HepG2 (cell line): ENCODE results near the gene SFPQ. TPM values are rescaled to one million over a fixed set of nuclear protein-coding genes. Genes with fewer than 3 reads are reported as not detected.
A peak's percentile ranks its signal among the peaks of the same experiment; 100 is the strongest.

Experiments
- ATAC-seq: fragments of 200-7000 bp; cut with Tn5 transposase; 3 replicates; pipeline ENCODE4 v1.9.1; 2020; ENCODE audit warnings: mild to moderate bottlenecking, moderate library complexity
- BruUV-seq: library from RNA; stranded (reverse); fragments of 400-500 nt; replicated peaks from 2 replicates; lab custom pipeline; 2021; lab: Mats Ljungman, UMichigan
- CTCF ChIA-PET: fragments of 300-600 bp; formaldehyde crosslinking; extraction: SDS; loops from one replicate; lab custom pipeline; 2021; ENCODE audit warnings: low total read pairs, inconsistent platforms, low intra/inter-chr PET ratio; lab: Yijun Ruan, JAX
- POLR2A ChIA-PET: fragments of 350-600 bp; sonication (Branson Sonifier 250); formaldehyde crosslinking; loops from one replicate; lab custom pipeline; 2020; ENCODE audit warnings: antibody characterized with exemption, inconsistent platforms; lab: Yijun Ruan, JAX
- DNase-seq: peaks from one replicate; pipeline ENCODE4 v3.0.0-alpha.2; 2015; ENCODE audit warnings: low spot score
- FAIRE-seq: peaks from 3 replicates; lab custom pipeline; 2011; peaks lifted over from hg19 to GRCh38; lab: Jason Lieb, UNC
- H2AFZ ChIP-seq: one replicate; pipeline ENCODE4 v1.6.1; 2011; ENCODE audit warnings: low read length, inconsistent platforms
- H3K27ac ChIP-seq: fragments of 300-600 bp; 3 replicates; pipeline ENCODE4 v1.8.0; 2011; ENCODE audit warnings: mixed run types, mild to moderate bottlenecking, mixed read lengths, low read length, inconsistent platforms; ENCODE audit not compliant: insufficient read depth; ENCODE audit errors: extremely low read length
- H3K27me3 ChIP-seq, 2 experiments: fragments of 200-600 bp in 1 of 2; 2 replicates in 1 of 2; 3 replicates in 1 of 2; pipeline versions ENCODE4 v1.6.0 to v1.8.0; 2011; ENCODE audit warnings: low read length in 2 of 2, mild to moderate bottlenecking in 2 of 2, moderate library complexity in 2 of 2, inconsistent platforms in 1 of 2; ENCODE audit not compliant: insufficient read depth in 2 of 2, control insufficient read depth in 1 of 2
- H3K36me3 ChIP-seq, 2 experiments: fragments of 200-600 bp in 1 of 2; replicated peaks in 1 of 2; 2 replicates in 1 of 2; 3 replicates in 1 of 2; pipeline versions ENCODE4 v1.5.1 to v1.8.0; 2011; ENCODE audit warnings: low read length in 2 of 2, inconsistent platforms in 1 of 2; ENCODE audit not compliant: insufficient read depth in 2 of 2, control insufficient read depth in 1 of 2
- H3K4me1 ChIP-seq: 2 replicates; pipeline ENCODE4 v1.5.1; 2012; ENCODE audit warnings: low read length, inconsistent platforms; ENCODE audit not compliant: insufficient read depth
- H3K4me2 ChIP-seq: 2 replicates; pipeline ENCODE4 v1.6.0; 2011; ENCODE audit warnings: low read depth, low read length, inconsistent platforms
- H3K4me3 ChIP-seq, 3 experiments: fragments of 200-600 bp in 1 of 3; sonication (generic), shearing (Covaris generic) in 1 of 3; replicated peaks in 1 of 3; 2 replicates each; pipeline ENCODE4 v1.5.1; 2011 to 2016; ENCODE audit warnings: low read length in 3 of 3, inconsistent platforms in 2 of 3, low read depth in 2 of 3, mild to moderate bottlenecking in 2 of 3, control low read depth in 1 of 3, mixed read lengths in 1 of 3; ENCODE audit not compliant: insufficient read depth in 1 of 3
- H3K79me2 ChIP-seq: one replicate; pipeline ENCODE4 v1.6.1; 2011; ENCODE audit warnings: low read length, inconsistent platforms; ENCODE audit not compliant: insufficient read depth
- H3K9ac ChIP-seq: 2 replicates; pipeline ENCODE4 v1.6.0; 2011; ENCODE audit warnings: mild to moderate bottlenecking, low read depth, low read length, inconsistent platforms; ENCODE audit not compliant: insufficient read depth
- H3K9me3 ChIP-seq: 2 replicates; pipeline ENCODE4 v1.5.1; 2012; ENCODE audit warnings: mild to moderate bottlenecking, low read length
- H4K20me1 ChIP-seq: 2 replicates; pipeline ENCODE4 v1.6.0; 2011; ENCODE audit warnings: inconsistent platforms, mild to moderate bottlenecking, low read length, moderate library complexity; ENCODE audit not compliant: insufficient read depth
- AKAP8 ChIP-seq: sonication (generic); formaldehyde crosslinking; IDR thresholded peaks from 2 replicates; pipeline ENCODE4 v1.5.1; 2020; ENCODE audit warnings: mild to moderate bottlenecking, missing genetic modification reagents
- CBX2 ChIP-seq, 2 experiments: fragments of 200-600 bp in 1 of 2; sonication (generic); formaldehyde crosslinking in 1 of 2; IDR thresholded peaks; 2 replicates each; pipeline versions ENCODE4 v1.7.0 to v1.8.1; 2018 to 2022; ENCODE audit warnings: low read depth in 2 of 2, low read length in 1 of 2, mild to moderate bottlenecking in 1 of 2, missing genetic modification reagents in 1 of 2
- NR3C1 ChIP-seq: sonication (generic); formaldehyde crosslinking; IDR thresholded peaks from 2 replicates; pipeline ENCODE4 v1.4.0; 2020; ENCODE audit warnings: missing genetic modification reagents
- POLR2A ChIP-seq, 2 experiments: IDR thresholded peaks; 2 replicates each; pipeline ENCODE4 v1.6.1; 2011; ENCODE audit warnings: low read depth in 2 of 2, low read length in 2 of 2, mild to moderate bottlenecking in 1 of 2, moderate library complexity in 1 of 2; ENCODE audit not compliant: insufficient read depth in 1 of 2
- SMYD3 ChIP-seq: sonication (generic); formaldehyde crosslinking; IDR thresholded peaks from 2 replicates; pipeline ENCODE4 v1.8.1; 2023; ENCODE audit warnings: mild to moderate bottlenecking, missing genetic modification reagents
- SRY ChIP-seq: sonication (generic); formaldehyde crosslinking; IDR thresholded peaks from 2 replicates; pipeline ENCODE4 v1.8.0; 2022; ENCODE audit warnings: mild to moderate bottlenecking, missing genetic modification reagents
- TARDBP ChIP-seq: sonication (generic); formaldehyde crosslinking; IDR thresholded peaks from 2 replicates; pipeline ENCODE4 v1.8.0; 2022; ENCODE audit warnings: mild to moderate bottlenecking, missing genetic modification reagents
- ZBTB8A ChIP-seq: sonication (generic); formaldehyde crosslinking; IDR thresholded peaks from 2 replicates; pipeline ENCODE4 v1.4.0; 2020; ENCODE audit warnings: mild to moderate bottlenecking, low read depth, missing genetic modification reagents, borderline replicate concordance
- ZFP36L1 ChIP-seq: sonication (generic); formaldehyde crosslinking; IDR thresholded peaks from 2 replicates; pipeline ENCODE4 v1.8.0; 2022; ENCODE audit warnings: mild to moderate bottlenecking, missing genetic modification reagents, moderate library complexity
- ZKSCAN5 ChIP-seq: sonication (generic); formaldehyde crosslinking; IDR thresholded peaks from 2 replicates; pipeline ENCODE4 v1.5.1; 2020; ENCODE audit warnings: mild to moderate bottlenecking, missing genetic modification reagents
- ZNF138 ChIP-seq: sonication (generic); formaldehyde crosslinking; IDR thresholded peaks from 2 replicates; pipeline ENCODE4 v1.5.0; 2020; ENCODE audit warnings: mild to moderate bottlenecking, low read depth, missing genetic modification reagents
- ZNF619 ChIP-seq: sonication (generic); formaldehyde crosslinking; IDR thresholded peaks from 2 replicates; pipeline ENCODE4 v1.4.0; 2020; ENCODE audit warnings: mild to moderate bottlenecking, missing genetic modification reagents
- WGBS: methylation state at CpG from one replicate; pipeline ENCODE4 v1.1.6; 2017; ENCODE audit warnings: low lambda C conversion rate; 5-methylcytosine and 5-hydroxymethylcytosine counted together
- in situ Hi-C: cut with HindIII; loops from 2 replicates; pipeline ENCODE4 v1.10.0; 2017; ENCODE audit warnings: low pct_unique_long_range_greater_than_20kb; ENCODE audit not compliant: extremely low pct_ligation_motif_present
- intact Hi-C: fragments of 100-400 bp; cut with micrococcal nuclease; formaldehyde crosslinking; loops from one replicate; pipeline ENCODE4 v1.10.0; 2022; ENCODE audit not compliant: unreplicated experiment
- polyA plus RNA-seq, 8 experiments: library from polyadenylated mRNA; depleted of rRNA in 3 of 8; stranded (reverse) in 7 of 8; unstranded in 1 of 8; fragments of >200 nt; fragmentation: Illumina TruSeq in 4 of 8; extraction: Trizol in 4 of 8; gene quantifications; 2 replicates each; pipeline versions ENCODE4 v1.2.1 to v1.2.3, GENCODE V29; 2011 to 2016; ENCODE audit warnings: low read depth in 4 of 8, missing spikeins in 1 of 8, mixed read lengths in 1 of 8; ENCODE audit not compliant: insufficient read depth in 1 of 8
- total RNA-seq, 5 experiments: library from RNA; depleted of rRNA; stranded (reverse); fragments of >200 nt; fragmentation: Illumina TruSeq; extraction: Trizol; gene quantifications; 2 replicates each; pipeline ENCODE4 v1.2.3, GENCODE V29; 2016; ENCODE audit warnings: low read depth in 1 of 5
- TF ChIP-seq, protein P1 (sequence below): sonication (generic); formaldehyde crosslinking; IDR thresholded peaks from 2 replicates; pipeline ENCODE4 v1.8.1; 2023; ENCODE audit warnings: mild to moderate bottlenecking, missing genetic modification reagents
- TF ChIP-seq, protein P2 (sequence below): sonication (generic); formaldehyde crosslinking; IDR thresholded peaks from 2 replicates; pipeline ENCODE4 v1.4.0; 2020; ENCODE audit warnings: missing genetic modification reagents, borderline replicate concordance
- TF ChIP-seq, protein P3 (sequence below): sonication (generic); formaldehyde crosslinking; IDR thresholded peaks from 2 replicates; pipeline ENCODE4 v1.8.0; 2022; ENCODE audit warnings: missing genetic modification reagents, mild to moderate bottlenecking, moderate library complexity, borderline replicate concordance

SFPQ gene
- total and polyA plus RNA-seq, 2 of the 13 experiments (the other 11 are each of a cell fraction or from before 2014, with no cell fraction given) = 101 to 292 TPM

DNA sequence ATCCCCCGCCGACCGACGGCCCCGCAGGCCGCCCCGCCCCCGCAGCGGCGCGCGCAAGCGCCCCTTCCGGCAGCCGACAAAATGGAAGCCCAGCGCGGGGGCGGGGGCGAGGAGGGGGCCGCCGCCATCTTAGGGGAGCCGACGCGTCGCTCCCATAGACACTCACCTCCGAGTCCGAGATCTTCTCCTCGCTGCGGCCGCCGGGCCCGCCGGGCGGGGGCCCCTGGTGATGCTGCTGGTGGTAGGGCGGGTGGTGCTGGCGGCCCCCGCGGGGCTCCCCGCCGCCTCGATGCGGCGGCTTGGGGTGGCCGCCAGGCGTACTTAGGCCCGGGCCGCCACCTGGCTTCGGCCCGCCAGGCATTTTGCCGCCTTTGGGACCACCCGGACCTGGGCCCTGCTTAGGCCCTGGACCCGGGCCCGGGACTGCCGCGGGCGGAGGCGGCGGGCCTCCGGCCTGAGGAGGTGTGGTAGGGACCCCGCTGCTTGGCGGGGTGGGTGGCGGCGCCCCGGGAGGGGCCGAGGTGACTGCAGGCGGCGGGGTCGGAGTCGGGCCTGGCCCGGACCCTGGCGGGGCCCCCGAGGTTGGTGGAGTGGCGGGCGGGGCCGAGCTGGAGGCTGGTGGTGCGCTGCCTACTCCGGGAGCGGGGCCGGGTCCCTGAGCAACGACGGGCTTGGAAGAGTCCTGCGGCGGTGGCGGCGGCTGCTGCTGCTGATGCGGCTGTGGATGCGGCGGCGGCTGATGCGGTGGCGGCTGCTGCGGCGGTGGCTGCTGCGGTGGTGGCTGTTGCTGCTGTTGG, 691 bp downstream of the SFPQ start:
- peak overlapping the region; percentile 98 for H3K9ac ChIP-seq
- H3K9me3 ChIP-seq = no peaks in the 10 kb centered on the region
- H3K36me3 ChIP-seq = peaks cover 20 to 44% of the 10 kb centered on the region in 2 experiments
- intact Hi-C loops = loop anchor here (2.0 to 5.0 kb wide), 2 partner anchors 77 to 160 kb away; partner anchors contain the start of genes ZMYM4 and ZMYM6
- H3K27ac ChIP-seq = peak overlapping the region; percentile 88
- H3K4me1 ChIP-seq = peaks cover 55% of the 10 kb centered on the region
- FAIRE-seq = no peak
- CTCF ChIA-PET = no interaction called here
- peak overlapping the region; percentile 94 to 100 (median 99) for H3K4me3 ChIP-seq
- no peaks in the 10 kb centered on the region; a peak in 1 of 5 replicates for H3K27me3 ChIP-seq
- H3K79me2 ChIP-seq = peaks cover 55% of the 10 kb centered on the region
- H2AFZ ChIP-seq = no peak overlapping the region
- peak; percentile 55 for ATAC-seq
- in situ Hi-C loops = loop anchor here (10.0 kb wide), 2 partner anchors 93 to 363 kb away; partner anchors contain the start of genes KIAA0319L and NCDN
- peaks cover 46% of the 10 kb centered on the region for H4K20me1 ChIP-seq
- H3K4me2 ChIP-seq = peak overlapping the region; percentile 33
- BruUV-seq = no TSS peak
- peak; percentile 50 for DNase-seq
- POLR2A ChIA-PET = interaction anchor here (1.0 to 1.2 kb wide), 9 partner anchors 8 to 365 kb away, joined by 3 to 8 read pairs (median 3); partner anchors contain the start of genes KIAA0319L, NCDN, ZMYM1 and ZMYM4
- WGBS = 0% methylated on average over 9 of the region's 94 CpGs
- TF ChIP-seq TARDBP (CRISPR knock-in tag) (no peak), ZBTB8A (CRISPR knock-in tag) (no peak), NR3C1 (CRISPR knock-in tag) (no peak), ZFP36L1 (CRISPR knock-in tag) (no peak; the same call in 1 of the 2 replicates), CBX2 (IDR thresholded peaks at IDR 0.05; ENCODE audit: low read depth, low read length) (no peak), CBX2 (CRISPR knock-in tag; IDR thresholded peaks at IDR 0.05; ENCODE audit: low read depth) (no peak), ZKSCAN5 (CRISPR knock-in tag) (no peak), AKAP8 (CRISPR knock-in tag) (0 out of 2 replicates have a peak, but pooled peaks have one; percentile 33), SRY (0 out of 2 replicates have a peak, but pooled peaks have one; percentile 6), SMYD3 (CRISPR knock-in tag) (no peak), ZNF138 (CRISPR knock-in tag) (0 out of 2 replicates have a peak, but pooled peaks have one; percentile 43), POLR2A (IDR thresholded peaks at IDR 0.05; ENCODE audit: insufficient read depth in 1 of 2, low read depth in 2 of 2, low read length in 2 of 2) (peak; percentile 35 to 69; a peak in 3 of 4 replicates), ZNF619 (CRISPR knock-in tag) (no peak)
- TF ChIP-seq, protein P1, sequence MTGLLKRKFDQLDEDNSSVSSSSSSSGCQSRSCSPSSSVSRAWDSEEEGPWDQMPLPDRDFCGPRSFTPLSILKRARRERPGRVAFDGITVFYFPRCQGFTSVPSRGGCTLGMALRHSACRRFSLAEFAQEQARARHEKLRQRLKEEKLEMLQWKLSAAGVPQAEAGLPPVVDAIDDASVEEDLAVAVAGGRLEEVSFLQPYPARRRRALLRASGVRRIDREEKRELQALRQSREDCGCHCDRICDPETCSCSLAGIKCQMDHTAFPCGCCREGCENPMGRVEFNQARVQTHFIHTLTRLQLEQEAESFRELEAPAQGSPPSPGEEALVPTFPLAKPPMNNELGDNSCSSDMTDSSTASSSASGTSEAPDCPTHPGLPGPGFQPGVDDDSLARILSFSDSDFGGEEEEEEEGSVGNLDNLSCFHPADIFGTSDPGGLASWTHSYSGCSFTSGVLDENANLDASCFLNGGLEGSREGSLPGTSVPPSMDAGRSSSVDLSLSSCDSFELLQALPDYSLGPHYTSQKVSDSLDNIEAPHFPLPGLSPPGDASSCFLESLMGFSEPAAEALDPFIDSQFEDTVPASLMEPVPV = no peak
- TF ChIP-seq, protein P2, sequence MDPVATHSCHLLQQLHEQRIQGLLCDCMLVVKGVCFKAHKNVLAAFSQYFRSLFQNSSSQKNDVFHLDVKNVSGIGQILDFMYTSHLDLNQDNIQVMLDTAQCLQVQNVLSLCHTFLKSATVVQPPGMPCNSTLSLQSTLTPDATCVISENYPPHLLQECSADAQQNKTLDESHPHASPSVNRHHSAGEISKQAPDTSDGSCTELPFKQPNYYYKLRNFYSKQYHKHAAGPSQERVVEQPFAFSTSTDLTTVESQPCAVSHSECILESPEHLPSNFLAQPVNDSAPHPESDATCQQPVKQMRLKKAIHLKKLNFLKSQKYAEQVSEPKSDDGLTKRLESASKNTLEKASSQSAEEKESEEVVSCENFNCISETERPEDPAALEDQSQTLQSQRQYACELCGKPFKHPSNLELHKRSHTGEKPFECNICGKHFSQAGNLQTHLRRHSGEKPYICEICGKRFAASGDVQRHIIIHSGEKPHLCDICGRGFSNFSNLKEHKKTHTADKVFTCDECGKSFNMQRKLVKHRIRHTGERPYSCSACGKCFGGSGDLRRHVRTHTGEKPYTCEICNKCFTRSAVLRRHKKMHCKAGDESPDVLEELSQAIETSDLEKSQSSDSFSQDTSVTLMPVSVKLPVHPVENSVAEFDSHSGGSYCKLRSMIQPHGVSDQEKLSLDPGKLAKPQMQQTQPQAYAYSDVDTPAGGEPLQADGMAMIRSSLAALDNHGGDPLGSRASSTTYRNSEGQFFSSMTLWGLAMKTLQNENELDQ (CRISPR knock-in tag) = no peak
- TF ChIP-seq, protein P3, sequence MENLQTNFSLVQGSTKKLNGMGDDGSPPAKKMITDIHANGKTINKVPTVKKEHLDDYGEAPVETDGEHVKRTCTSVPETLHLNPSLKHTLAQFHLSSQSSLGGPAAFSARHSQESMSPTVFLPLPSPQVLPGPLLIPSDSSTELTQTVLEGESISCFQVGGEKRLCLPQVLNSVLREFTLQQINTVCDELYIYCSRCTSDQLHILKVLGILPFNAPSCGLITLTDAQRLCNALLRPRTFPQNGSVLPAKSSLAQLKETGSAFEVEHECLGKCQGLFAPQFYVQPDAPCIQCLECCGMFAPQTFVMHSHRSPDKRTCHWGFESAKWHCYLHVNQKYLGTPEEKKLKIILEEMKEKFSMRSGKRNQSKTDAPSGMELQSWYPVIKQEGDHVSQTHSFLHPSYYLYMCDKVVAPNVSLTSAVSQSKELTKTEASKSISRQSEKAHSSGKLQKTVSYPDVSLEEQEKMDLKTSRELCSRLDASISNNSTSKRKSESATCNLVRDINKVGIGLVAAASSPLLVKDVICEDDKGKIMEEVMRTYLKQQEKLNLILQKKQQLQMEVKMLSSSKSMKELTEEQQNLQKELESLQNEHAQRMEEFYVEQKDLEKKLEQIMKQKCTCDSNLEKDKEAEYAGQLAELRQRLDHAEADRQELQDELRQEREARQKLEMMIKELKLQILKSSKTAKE (CRISPR knock-in tag) = no peak
